Loucy (cell line): ENCODE measurements around the gene LTBP1.

ENCODE experiments used
- H2AFZ ChIP-seq: fragments of 200-600 bp; sonication (generic); 2 replicates; pipeline ENCODE4 v1.6.0; 2016; ENCODE audit warnings: antibody characterized with exemption, mild to moderate bottlenecking, low read length, moderate library complexity
- H3F3A ChIP-seq: fragments of 200-600 bp; 2 replicates; pipeline ENCODE4 v1.6.0; 2016; ENCODE audit warnings: antibody characterized with exemption, low read depth, mild to moderate bottlenecking
- H3K27me3 ChIP-seq: fragments of 200-600 bp; sonication (generic); 2 replicates; pipeline ENCODE4 v1.6.1; 2014; ENCODE audit warnings: low read length, mild to moderate bottlenecking; ENCODE audit not compliant: insufficient read depth, poor library complexity, severe bottlenecking
- H3K36me3 ChIP-seq: fragments of 200-600 bp; sonication (generic); 2 replicates; pipeline ENCODE4 v1.6.1; 2016; ENCODE audit warnings: low read length; ENCODE audit not compliant: insufficient read depth
- H3K4me1 ChIP-seq: fragments of 200-600 bp; sonication (generic); 2 replicates; pipeline ENCODE4 v1.5.1; 2014; ENCODE audit warnings: low read length, mild to moderate bottlenecking; ENCODE audit not compliant: insufficient read depth, poor library complexity, severe bottlenecking
- H3K4me2 ChIP-seq: fragments of 200-600 bp; sonication (generic); 2 replicates; pipeline ENCODE4 v1.6.0; 2014; ENCODE audit warnings: antibody characterized with exemption, low read length, low read depth, mild to moderate bottlenecking; ENCODE audit not compliant: poor library complexity, severe bottlenecking
- H3K4me3 ChIP-seq: fragments of 200-600 bp; sonication (generic); 2 replicates; pipeline ENCODE4 v1.5.1; 2014; ENCODE audit warnings: low read length, mild to moderate bottlenecking, mixed read lengths; ENCODE audit not compliant: poor library complexity, severe bottlenecking
- H3K79me2 ChIP-seq: fragments of 200-600 bp; sonication (generic); 2 replicates; pipeline ENCODE4 v1.6.1; 2014; ENCODE audit warnings: low read length; ENCODE audit not compliant: insufficient read depth
- H3K9ac ChIP-seq: fragments of 200-600 bp; sonication (generic); 2 replicates; pipeline ENCODE4 v1.6.0; 2014; ENCODE audit warnings: mild to moderate bottlenecking, low read depth, low read length, moderate library complexity; ENCODE audit not compliant: poor library complexity, severe bottlenecking
- H3K9me2 ChIP-seq: fragments of 200-600 bp; sonication (generic); replicated peaks from 2 replicates; pipeline ENCODE4 v1.6.1; 2016; ENCODE audit warnings: low read depth, low read length, mixed read lengths
- H3K9me3 ChIP-seq: fragments of 200-600 bp; sonication (generic); 2 replicates; pipeline ENCODE4 v1.6.1; 2014; ENCODE audit warnings: mild to moderate bottlenecking, antibody characterized with exemption, low read length, low read depth; ENCODE audit not compliant: insufficient read depth
- H4K20me1 ChIP-seq: fragments of 200-600 bp; sonication (generic); 2 replicates; pipeline ENCODE4 v1.6.0; 2014; ENCODE audit warnings: antibody characterized with exemption, low read length, mild to moderate bottlenecking; ENCODE audit not compliant: insufficient read depth, poor library complexity, severe bottlenecking
- EZH2phosphoT487 ChIP-seq: fragments of 200-600 bp; IDR thresholded peaks from 2 replicates; pipeline ENCODE4 v1.6.1; 2018; ENCODE audit warnings: antibody characterized with exemption, mild to moderate bottlenecking, moderate library complexity, borderline replicate concordance
- TF ChIP-seq, protein P1 (sequence below): fragments of 200-600 bp; sonication (generic); conservative IDR thresholded peaks from 2 replicates; pipeline ENCODE4 v1.5.1; 2014; ENCODE audit warnings: mild to moderate bottlenecking, antibody characterized with exemption, low read length

Gene LTBP1

DNA sequence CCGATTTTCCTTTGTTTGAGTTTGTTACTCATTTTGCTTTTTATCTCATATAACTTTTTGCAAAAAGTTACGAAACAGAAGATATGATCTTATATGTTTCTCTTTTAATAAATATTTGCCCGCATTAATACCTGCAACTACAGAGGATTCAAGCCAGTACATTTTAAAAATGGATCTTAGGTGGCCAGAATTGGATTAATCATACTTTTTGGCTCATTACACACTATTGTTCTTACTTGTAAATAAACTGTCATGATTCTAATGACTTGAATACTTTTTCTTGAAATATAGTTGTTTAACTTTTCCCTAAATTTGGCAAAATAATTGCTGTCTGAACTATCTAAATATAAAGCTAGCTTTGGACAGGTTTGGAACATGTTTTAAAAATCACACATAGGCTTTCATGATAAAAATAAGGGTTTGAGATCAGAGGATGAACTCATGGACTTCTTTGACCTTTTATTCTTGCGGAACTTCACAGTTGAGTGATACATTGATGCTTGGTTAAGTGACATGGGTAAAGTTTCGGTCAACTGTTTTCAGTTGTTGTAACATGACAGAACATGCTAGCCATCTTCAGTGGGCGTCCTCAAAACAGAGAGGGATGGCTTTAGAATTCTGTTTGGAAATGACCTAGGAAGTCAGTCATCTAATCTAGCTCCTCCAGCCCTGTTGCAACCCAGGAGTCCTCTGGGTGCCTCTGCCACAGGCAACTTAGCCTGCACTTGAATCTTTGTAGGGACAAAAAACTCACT is 44.5 kb downstream of the LTBP1 start:
- Histone ChIP-seq H3K4me3 (no peak overlapping the region), H3K4me1 (no peaks in the 10 kb centered on the region), H4K20me1 (no peaks in the 10 kb centered on the region), H3K9me2 (no peaks in the 10 kb centered on the region), H3K27me3 (no peaks in the 10 kb centered on the region), H3K9me3 (no peaks in the 10 kb centered on the region), H2AFZ (no peak overlapping the region), H3K79me2 (no peaks in the 10 kb centered on the region), H3K9ac (no peak overlapping the region), H3F3A (no peaks in the 10 kb centered on the region), H3K4me2 (no peak overlapping the region), H3K36me3 (no peaks in the 10 kb centered on the region)
- TF ChIP-seq, protein P1, sequence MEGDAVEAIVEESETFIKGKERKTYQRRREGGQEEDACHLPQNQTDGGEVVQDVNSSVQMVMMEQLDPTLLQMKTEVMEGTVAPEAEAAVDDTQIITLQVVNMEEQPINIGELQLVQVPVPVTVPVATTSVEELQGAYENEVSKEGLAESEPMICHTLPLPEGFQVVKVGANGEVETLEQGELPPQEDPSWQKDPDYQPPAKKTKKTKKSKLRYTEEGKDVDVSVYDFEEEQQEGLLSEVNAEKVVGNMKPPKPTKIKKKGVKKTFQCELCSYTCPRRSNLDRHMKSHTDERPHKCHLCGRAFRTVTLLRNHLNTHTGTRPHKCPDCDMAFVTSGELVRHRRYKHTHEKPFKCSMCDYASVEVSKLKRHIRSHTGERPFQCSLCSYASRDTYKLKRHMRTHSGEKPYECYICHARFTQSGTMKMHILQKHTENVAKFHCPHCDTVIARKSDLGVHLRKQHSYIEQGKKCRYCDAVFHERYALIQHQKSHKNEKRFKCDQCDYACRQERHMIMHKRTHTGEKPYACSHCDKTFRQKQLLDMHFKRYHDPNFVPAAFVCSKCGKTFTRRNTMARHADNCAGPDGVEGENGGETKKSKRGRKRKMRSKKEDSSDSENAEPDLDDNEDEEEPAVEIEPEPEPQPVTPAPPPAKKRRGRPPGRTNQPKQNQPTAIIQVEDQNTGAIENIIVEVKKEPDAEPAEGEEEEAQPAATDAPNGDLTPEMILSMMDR = no peak

DNA sequence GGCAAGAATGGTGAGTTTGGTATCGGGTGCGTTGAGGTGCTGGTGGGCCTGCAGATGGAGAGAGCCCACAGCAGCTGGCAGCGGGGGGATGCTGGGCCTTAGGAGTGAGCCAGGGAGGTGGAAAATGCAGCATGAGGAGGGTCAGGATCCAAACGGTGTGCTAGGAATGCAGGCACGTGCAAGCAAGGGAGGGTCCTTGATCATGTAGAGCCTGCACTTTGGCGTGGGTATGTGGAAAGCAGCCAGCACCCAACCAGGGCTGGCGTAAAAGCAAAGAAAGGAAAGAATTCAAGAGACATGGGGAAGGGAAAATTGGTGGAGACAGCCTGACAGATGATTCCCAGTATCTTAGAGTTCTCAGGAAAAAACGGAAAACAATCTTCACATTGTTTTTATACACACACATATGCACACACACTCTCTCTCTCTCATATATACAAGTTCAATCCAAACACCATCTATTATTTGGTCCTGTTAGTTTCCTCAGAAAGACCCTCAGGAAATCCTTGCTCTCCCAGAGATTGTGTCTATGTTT is 46.3 kb downstream of the LTBP1 start:
- H4K20me1 ChIP-seq = no peaks in the 10 kb centered on the region
- H3K9ac ChIP-seq = no peak overlapping the region
- no peaks in the 10 kb centered on the region for H3K4me1 ChIP-seq
- no peaks in the 10 kb centered on the region for H3K9me3 ChIP-seq
- TF ChIP-seq, protein P1 = no peak
- TF ChIP-seq EZH2phosphoT487 = no peak
- H3K27me3 ChIP-seq = no peaks in the 10 kb centered on the region
- no peak overlapping the region for H2AFZ ChIP-seq
- no peaks in the 10 kb centered on the region for H3K9me2 ChIP-seq
- H3K79me2 ChIP-seq = no peaks in the 10 kb centered on the region
- no peak overlapping the region for H3K4me2 ChIP-seq
- no peaks in the 10 kb centered on the region for H3K36me3 ChIP-seq
- no peak overlapping the region for H3K4me3 ChIP-seq
- no peaks in the 10 kb centered on the region for H3F3A ChIP-seq

DNA sequence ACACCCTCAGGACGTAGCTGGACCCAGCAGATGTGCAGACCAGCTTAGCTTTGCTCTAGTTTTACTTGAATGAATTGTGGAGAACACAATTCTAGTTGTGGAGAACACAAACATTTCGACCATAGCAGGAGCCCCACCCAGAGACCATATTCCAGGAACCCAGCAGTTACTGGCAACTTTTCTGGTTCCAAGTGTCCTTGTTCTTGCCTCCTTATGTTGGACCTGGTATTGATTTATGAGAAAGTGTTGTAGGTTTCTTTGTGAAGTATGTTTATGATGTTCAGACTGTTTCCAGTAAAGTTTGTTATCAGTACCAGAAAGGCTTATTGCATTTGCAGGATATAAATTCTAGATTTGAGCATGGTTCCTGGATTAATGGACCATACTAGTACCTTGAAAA is 51.0 kb downstream of the LTBP1 start:
- Histone ChIP-seq H3K9me3 (no peaks in the 10 kb centered on the region), H3K4me3 (no peak overlapping the region), H3K9ac (no peak overlapping the region), H3F3A (no peaks in the 10 kb centered on the region), H3K9me2 (no peaks in the 10 kb centered on the region), H3K4me1 (no peaks in the 10 kb centered on the region), H4K20me1 (no peaks in the 10 kb centered on the region), H3K36me3 (no peaks in the 10 kb centered on the region), H3K4me2 (no peak overlapping the region), H3K27me3 (no peaks in the 10 kb centered on the region), H3K79me2 (no peaks in the 10 kb centered on the region), H2AFZ (no peak overlapping the region)
- TF ChIP-seq, protein P1 = no peak
- no peak for TF ChIP-seq EZH2phosphoT487
